Measurements from ENCODE around the gene REEP1.
A peak's percentile ranks its signal among the peaks of the same experiment; 100 is the strongest.
"Not testable (repeated sequence)": the region's sequence is repeated elsewhere in the genome, so short reads cannot be mapped to it uniquely, and the experiment has no call there.

The REEP1 gene

GRCh38 chr2:86364894-86365293, 27.5 kb upstream of the REEP1 start:
- DNase-seq: no peak

GRCh38 chr2:86360776-86361175, 23.4 kb upstream of the REEP1 start:
- DNase-seq: no peak
- TF ChIP-seq GATA1 (IDR thresholded peaks at IDR 0.05; ENCODE audit: low read depth, low read length) (no peak), POLR2A (IDR thresholded peaks at IDR 0.05; ENCODE audit: low read length) (no peak)

More at GRCh38 chr2:86364894-86365293, 27.5 kb upstream of the REEP1 start:
- TF ChIP-seq POLR2A (IDR thresholded peaks at IDR 0.05; ENCODE audit: low read length) (no peak), GATA1 (IDR thresholded peaks at IDR 0.05; ENCODE audit: low read depth, low read length) (no peak)

- DNase-seq: no peak
- no peak for TF ChIP-seq GATA1 (IDR thresholded peaks at IDR 0.05; ENCODE audit: low read depth, low read length)
- TF ChIP-seq POLR2A (IDR thresholded peaks at IDR 0.05; ENCODE audit: low read length): no peak
Measured at GRCh38 chr2:86358957-86359356, 21.5 kb upstream of the REEP1 start.

- DNase-seq: no peak
- TF ChIP-seq POLR2A (IDR thresholded peaks at IDR 0.05; ENCODE audit: low read length): no peak
- TF ChIP-seq GATA1 (IDR thresholded peaks at IDR 0.05; ENCODE audit: low read depth, low read length): no peak
Measured at GRCh38 chr2:86357392-86357963, 20.1 kb upstream of the REEP1 start.

- DNase-seq: no peak
Measured at GRCh38 chr2:86352727-86353221, 15.3 kb upstream of the REEP1 start.

GRCh38 chr2:86352137-86352726, 14.8 kb upstream of the REEP1 start:
- TF ChIP-seq GATA1 (IDR thresholded peaks at IDR 0.05; ENCODE audit: low read depth, low read length) (no peak), POLR2A (IDR thresholded peaks at IDR 0.05; ENCODE audit: low read length) (no peak)
- DNase-seq: no peak

More at GRCh38 chr2:86352727-86353221, 15.3 kb upstream of the REEP1 start:
- TF ChIP-seq GATA1 (IDR thresholded peaks at IDR 0.05; ENCODE audit: low read depth, low read length) (no peak), POLR2A (IDR thresholded peaks at IDR 0.05; ENCODE audit: low read length) (no peak)

- no peak for TF ChIP-seq POLR2A (IDR thresholded peaks at IDR 0.05; ENCODE audit: low read length)
- no peak for TF ChIP-seq GATA1 (IDR thresholded peaks at IDR 0.05; ENCODE audit: low read depth, low read length)
- DNase-seq: no peak
Measured at GRCh38 chr2:86350751-86351150, 13.3 kb upstream of the REEP1 start.

GRCh38 chr2:86347401-86347800, 10.0 kb upstream of the REEP1 start:
- TF ChIP-seq POLR2A (IDR thresholded peaks at IDR 0.05; ENCODE audit: low read length): no peak
- no peak for DNase-seq

GRCh38 chr2:86345783-86346370, 8.5 kb upstream of the REEP1 start:
- not testable (repeated sequence) for DNase-seq

GRCh38 chr2:86344404-86344803, 7.0 kb upstream of the REEP1 start:
- no peak for DNase-seq
- TF ChIP-seq GATA1 (IDR thresholded peaks at IDR 0.05; ENCODE audit: low read depth, low read length) (no peak), POLR2A (IDR thresholded peaks at IDR 0.05; ENCODE audit: low read length) (no peak)

GRCh38 chr2:86342488-86342887, 5.1 kb upstream of the REEP1 start:
- TF ChIP-seq POLR2A (IDR thresholded peaks at IDR 0.05; ENCODE audit: low read length) (no peak), GATA1 (IDR thresholded peaks at IDR 0.05; ENCODE audit: low read depth, low read length) (no peak)
- no peak for DNase-seq

GRCh38 chr2:86341470-86341869, 4.0 kb upstream of the REEP1 start:
- no peak for TF ChIP-seq GATA1 (IDR thresholded peaks at IDR 0.05; ENCODE audit: low read depth, low read length)
- no peak for TF ChIP-seq POLR2A (IDR thresholded peaks at IDR 0.05; ENCODE audit: low read length)

GRCh38 chr2:86338778-86339295, 1.4 kb upstream of the REEP1 start:
- TF ChIP-seq GATA1 (IDR thresholded peaks at IDR 0.05; ENCODE audit: low read depth, low read length): no peak
- no peak for TF ChIP-seq POLR2A (IDR thresholded peaks at IDR 0.05; ENCODE audit: low read length)
- DNase-seq: no peak

More at GRCh38 chr2:86341470-86341869, 4.0 kb upstream of the REEP1 start:
- DNase-seq: no peak

GRCh38 chr2:86336675-86337243, 667 bp downstream of the REEP1 start:
- peak in 1 of 2 experiments; percentile 15 for DNase-seq
- TF ChIP-seq GATA1 (IDR thresholded peaks at IDR 0.05; ENCODE audit: low read depth, low read length) (no peak), POLR2A (IDR thresholded peaks at IDR 0.05; ENCODE audit: low read length) (no peak)
